GM19043 (cell line): ENCODE measurements around the gene SSH2.
"Not testable (repeated sequence)": the region's sequence is repeated elsewhere in the genome, so short reads cannot be mapped to it uniquely, and the experiment has no call there.

Source experiments
- ATAC-seq: cut with Tn5 transposase; IDR thresholded peaks from one replicate; pipeline ENCODE4 v1.9.1; 2021; ENCODE audit warnings: low read depth; ENCODE audit not compliant: unreplicated experiment

SSH2 gene

DNA sequence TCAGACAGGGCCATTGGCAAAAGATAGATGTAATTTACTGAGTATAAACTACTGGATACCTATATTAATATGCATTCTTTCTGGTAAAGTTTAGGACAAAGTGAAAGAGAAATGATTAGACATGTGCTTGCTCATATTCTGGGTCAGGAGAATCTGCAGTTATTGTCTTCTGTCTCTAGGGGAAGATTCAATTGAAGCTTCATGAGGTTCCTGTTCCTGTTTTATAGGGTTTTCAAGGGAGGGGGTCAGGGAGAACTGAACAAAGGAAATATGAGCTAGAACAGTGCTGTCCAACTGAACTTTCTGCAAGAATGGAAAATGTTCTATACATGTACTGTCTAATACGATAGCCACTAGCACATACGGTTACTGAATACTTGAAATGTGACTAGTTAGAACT, 248.0 kb downstream of the SSH2 start:
- no peak for ATAC-seq

GRCh38 chr17:29677824-29678223, 252.2 kb downstream of the SSH2 start:
- no peak for ATAC-seq

- ATAC-seq = no peak
Observed at GRCh38 chr17:29677221-29677791, 252.7 kb downstream of the SSH2 start.

- ATAC-seq = not testable (repeated sequence)
Observed at GRCh38 chr17:29675961-29676360, 254.1 kb downstream of the SSH2 start.

GRCh38 chr17:29674281-29674680, 255.7 kb downstream of the SSH2 start:
- ATAC-seq = no peak

- ATAC-seq = no peak
Observed at GRCh38 chr17:29671661-29672060, 258.4 kb downstream of the SSH2 start.

DNA sequence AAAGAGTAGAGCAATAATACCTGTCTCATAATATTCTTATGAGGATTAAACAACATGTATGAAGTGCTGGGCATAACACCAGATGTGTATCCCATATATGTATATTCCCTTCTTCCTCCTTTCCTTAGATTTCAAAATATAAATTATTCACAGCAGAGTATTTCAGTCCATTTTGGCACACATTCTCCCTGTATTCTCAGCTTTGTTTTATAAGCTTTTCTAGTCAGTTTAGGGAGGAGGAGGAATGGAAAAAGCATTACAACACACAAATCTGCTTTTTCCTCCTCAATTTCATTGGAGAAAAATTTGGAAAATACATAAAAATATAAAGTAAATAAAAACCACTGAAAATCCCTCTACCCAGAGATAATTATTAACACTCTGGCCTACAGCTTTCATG, 260.8 kb downstream of the SSH2 start:
- no peak for ATAC-seq

DNA sequence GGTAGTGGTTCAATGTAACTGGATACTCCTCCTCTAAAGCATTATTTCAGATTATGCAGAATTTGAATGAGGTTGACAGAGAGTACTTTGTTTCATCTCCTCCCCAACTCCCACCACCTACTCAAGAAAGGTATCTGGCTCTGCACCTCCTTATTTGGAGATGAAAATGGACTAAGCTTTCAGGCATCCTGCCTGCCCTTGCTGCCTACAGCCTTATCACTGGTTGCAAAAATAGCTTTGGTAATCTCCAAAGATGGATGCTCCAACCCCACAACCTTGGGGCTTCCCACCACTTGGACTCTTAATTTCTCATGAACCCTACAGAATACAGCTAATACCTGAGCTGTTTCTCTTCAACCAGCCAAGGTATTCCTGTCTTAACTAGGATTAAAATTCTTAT, 262.1 kb downstream of the SSH2 start:
- no peak for ATAC-seq

- ATAC-seq = no peak
Observed at GRCh38 chr17:29665481-29665810, 264.6 kb downstream of the SSH2 start.

GRCh38 chr17:29664743-29665480, 265.1 kb downstream of the SSH2 start:
- ATAC-seq = no peak

DNA sequence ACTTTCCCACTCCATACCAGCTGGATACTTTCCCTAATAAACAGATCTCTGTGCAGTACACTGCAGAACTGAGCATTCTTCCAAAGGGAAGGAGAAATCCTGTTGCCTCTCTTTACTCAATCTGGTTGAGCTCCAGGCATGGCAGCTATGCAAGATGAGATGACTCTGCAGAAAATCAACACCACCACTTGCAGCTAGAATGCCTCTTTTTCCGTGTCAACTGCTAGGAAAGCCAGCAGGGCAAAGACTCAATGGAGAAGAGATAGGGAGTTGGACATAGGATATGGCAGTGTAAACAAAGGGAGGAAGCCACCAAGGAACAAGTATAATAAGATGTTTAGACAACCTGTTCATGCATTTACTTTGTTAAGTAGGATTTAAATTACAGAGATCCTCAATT, 266.9 kb downstream of the SSH2 start:
- ATAC-seq = no peak

DNA sequence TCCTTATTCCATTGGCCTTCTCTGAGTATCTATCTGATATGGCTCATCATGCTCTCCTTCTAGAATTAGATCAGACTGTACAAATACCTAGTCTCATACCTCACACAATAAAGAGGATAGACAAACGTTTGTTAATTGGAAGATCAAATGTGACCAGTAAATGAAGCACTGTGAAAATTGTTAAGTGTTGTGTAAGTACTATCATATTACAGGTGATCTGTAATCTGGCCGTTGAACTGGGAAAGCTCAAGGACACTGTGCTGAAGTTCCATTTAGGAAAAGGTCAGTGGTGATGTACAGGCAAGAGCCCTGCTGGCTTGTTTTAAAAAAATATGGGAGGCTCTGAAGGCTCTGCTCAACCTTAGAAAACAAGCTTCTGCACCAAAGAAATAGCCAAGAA, 268.8 kb downstream of the SSH2 start:
- ATAC-seq = no peak

GRCh38 chr17:29659155-29659554, 270.9 kb downstream of the SSH2 start:
- ATAC-seq = no peak

GRCh38 chr17:29655323-29655722, 274.7 kb downstream of the SSH2 start:
- ATAC-seq = no peak

DNA sequence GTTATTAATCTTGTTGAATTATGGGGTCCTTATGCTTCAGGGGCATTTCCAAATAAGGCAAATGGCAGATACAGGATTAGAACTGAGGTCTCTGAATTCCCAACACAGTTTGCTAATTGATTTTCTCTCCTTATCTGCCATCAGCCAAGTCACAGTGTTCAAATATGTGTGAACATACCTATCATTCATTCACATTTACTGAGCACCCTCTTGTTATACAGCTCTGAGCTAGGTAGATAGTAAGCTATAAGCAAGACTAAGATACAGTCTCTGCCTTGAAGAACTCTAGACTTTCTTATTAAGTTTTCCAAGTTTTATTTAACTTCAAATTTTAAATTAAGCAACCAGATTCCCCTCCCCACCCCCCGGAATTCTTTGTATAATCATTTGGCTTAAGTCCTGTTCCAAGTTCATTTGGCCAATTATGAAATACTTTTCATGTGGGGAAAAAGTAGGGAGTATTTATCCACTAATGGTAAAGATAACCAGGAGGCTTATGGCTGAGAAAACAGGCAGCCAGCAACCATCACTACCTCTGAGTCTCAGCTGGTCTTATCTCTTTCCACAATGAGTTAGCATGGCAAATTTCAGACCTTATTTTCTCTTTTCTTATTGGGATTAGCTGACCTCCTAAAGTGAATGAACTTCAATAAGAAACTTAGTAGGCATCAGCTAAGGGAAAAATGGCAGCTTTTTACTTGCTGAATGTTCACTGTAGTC, 275.9 kb downstream of the SSH2 start:
- ATAC-seq = no peak

- no peak for ATAC-seq
Observed at GRCh38 chr17:29652976-29653375, 277.1 kb downstream of the SSH2 start.

DNA sequence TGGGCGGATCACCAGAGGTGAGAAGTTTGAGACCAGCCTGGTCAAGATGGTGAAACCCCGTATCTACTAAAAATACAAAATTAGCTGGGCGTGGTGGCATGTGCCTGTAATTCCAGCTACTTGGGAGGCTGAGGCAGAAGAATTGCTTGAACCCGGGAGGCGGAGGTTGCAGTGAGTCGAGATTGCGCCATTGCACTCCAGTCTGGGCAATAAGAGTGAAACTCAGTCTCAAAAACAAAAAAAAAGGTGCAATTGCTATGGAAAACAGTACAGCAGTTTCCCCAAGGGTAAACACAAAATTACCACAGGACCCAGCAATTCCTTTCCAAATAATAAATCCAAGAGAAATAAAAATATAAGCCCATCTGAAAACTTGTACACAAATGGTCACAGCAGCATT, 278.1 kb downstream of the SSH2 start:
- ATAC-seq = not testable (repeated sequence)

GRCh38 chr17:29650396-29650795, 279.6 kb downstream of the SSH2 start:
- no peak for ATAC-seq

DNA sequence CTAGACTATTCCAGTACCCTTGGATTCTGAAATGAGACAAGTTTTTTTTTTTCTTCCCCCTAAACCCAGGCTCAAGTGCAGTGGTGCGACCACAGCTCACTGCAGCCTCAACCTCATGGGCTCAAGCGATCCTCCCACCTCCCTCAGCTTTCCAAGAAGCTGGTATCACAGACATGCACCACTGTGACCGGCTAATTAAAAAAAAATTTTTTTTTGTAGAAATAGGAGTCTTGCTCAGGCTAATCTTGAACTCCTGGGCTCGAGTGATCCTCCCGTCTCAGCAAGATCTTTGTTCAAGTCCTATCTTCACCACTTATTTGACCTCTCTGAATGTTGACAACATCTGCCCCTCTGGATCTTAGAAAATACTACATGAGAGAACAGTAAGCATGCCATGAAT, 280.7 kb downstream of the SSH2 start:
- no peak for ATAC-seq

- no peak for ATAC-seq
Observed at GRCh38 chr17:29648005-29648404, 282.0 kb downstream of the SSH2 start.

GRCh38 chr17:29645515-29646051, 284.4 kb downstream of the SSH2 start:
- no peak for ATAC-seq

- no peak for ATAC-seq
Observed at GRCh38 chr17:29643817-29644160, 286.2 kb downstream of the SSH2 start.
